Measurements from ENCODE around the gene B3GNT7. TPM values are rescaled to one million over a fixed set of nuclear protein-coding genes. Genes with fewer than 3 reads are reported as not detected.
"Not testable (repeated sequence)": the region's sequence is repeated elsewhere in the genome, so short reads cannot be mapped to it uniquely, and the experiment has no call there.

The B3GNT7 gene
- total RNA-seq, 1 donor from 2014 or later = 0.79 TPM

- Mint-ChIP-seq H3K9me3 (peaks cover 5% of the 10 kb centered on the region), H3K27me3 (ENCODE audit: low read depth) (no peaks in the 10 kb centered on the region), H3K27ac (ENCODE audit: unreplicated experiment) (no peak overlapping the region), H3K4me3 (no peak overlapping the region), H3K36me3 (ENCODE audit: low read depth) (no peaks in the 10 kb centered on the region), H3K4me1 (peaks cover 4% of the 10 kb centered on the region)
- no peak for DNase-seq (ENCODE audit: low read depth, low spot score)
- no peak for TF ChIP-seq CTCF (conservative IDR thresholded peaks at IDR 0.05)
Observed at GRCh38 chr2:231425811-231426703, 30.5 kb downstream of the B3GNT7 start.

DNA sequence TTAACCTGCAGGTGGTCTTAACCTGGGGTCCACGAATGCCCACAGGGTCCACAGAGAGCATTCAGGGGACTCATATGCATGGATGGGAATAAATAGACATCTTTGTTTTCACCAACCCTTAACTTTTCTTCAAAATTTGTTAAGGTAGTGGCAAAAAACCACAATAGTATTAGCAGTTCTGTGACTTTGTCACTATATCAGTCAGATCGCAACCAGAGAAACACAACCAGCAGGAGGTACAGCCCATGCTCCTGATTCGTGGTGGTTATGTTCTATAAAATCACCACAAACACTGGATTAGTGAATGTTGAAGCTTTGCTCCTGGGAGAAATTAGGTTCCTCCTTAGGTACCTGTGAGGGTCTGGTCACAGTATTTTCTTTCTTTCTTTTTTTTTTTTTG is 31.6 kb downstream of the B3GNT7 start:
- no peak for DNase-seq (ENCODE audit: low read depth, low spot score)
- Mint-ChIP-seq H3K36me3 (ENCODE audit: low read depth) (no peaks in the 10 kb centered on the region), H3K9me3 (peaks cover 5% of the 10 kb centered on the region), H3K27me3 (ENCODE audit: low read depth) (no peaks in the 10 kb centered on the region), H3K4me3 (no peak overlapping the region), H3K4me1 (peaks cover 4% of the 10 kb centered on the region), H3K27ac (ENCODE audit: unreplicated experiment) (no peak overlapping the region)
- TF ChIP-seq CTCF (conservative IDR thresholded peaks at IDR 0.05) = no peak

- peaks cover 5% of the 10 kb centered on the region for H3K9me3 Mint-ChIP-seq
- no peaks in the 10 kb centered on the region for H3K36me3 Mint-ChIP-seq (ENCODE audit: low read depth)
- no peak for TF ChIP-seq CTCF (conservative IDR thresholded peaks at IDR 0.05)
- no peak overlapping the region for H3K4me3 Mint-ChIP-seq
- H3K4me1 Mint-ChIP-seq = peaks cover 4% of the 10 kb centered on the region
- no peak for DNase-seq (ENCODE audit: low read depth, low spot score)
- no peaks in the 10 kb centered on the region for H3K27me3 Mint-ChIP-seq (ENCODE audit: low read depth)
- no peak overlapping the region for H3K27ac Mint-ChIP-seq (ENCODE audit: unreplicated experiment)
Observed at GRCh38 chr2:231429152-231429551, 33.6 kb downstream of the B3GNT7 start.

DNA sequence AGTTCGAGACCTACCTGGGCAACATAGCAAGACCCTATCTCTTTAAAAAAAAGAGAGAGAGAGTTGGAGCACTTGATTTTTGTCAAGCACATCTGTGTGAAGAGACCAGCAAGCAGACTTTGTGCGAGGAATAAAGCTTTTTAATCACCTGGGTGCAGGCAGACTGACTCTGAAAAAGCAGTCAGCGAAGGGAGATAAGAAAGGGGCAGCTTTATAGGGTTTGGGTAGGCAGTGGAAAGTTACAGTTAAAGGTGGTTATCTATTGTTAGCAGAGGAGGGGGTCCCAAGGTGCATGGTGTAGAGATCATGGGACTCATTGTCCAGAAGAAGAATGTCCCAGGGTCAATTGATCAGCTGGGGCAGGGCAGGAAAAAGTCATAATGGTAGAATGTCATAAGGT is 34.4 kb downstream of the B3GNT7 start:
- Mint-ChIP-seq H3K36me3 (ENCODE audit: low read depth) (no peaks in the 10 kb centered on the region), H3K4me1 (peaks cover 4% of the 10 kb centered on the region), H3K4me3 (no peak overlapping the region), H3K27me3 (ENCODE audit: low read depth) (no peaks in the 10 kb centered on the region), H3K9me3 (peaks cover 5% of the 10 kb centered on the region), H3K27ac (ENCODE audit: unreplicated experiment) (no peak overlapping the region)
- DNase-seq (ENCODE audit: low read depth, low spot score) = no peak
- TF ChIP-seq CTCF (conservative IDR thresholded peaks at IDR 0.05) = no peak

DNA sequence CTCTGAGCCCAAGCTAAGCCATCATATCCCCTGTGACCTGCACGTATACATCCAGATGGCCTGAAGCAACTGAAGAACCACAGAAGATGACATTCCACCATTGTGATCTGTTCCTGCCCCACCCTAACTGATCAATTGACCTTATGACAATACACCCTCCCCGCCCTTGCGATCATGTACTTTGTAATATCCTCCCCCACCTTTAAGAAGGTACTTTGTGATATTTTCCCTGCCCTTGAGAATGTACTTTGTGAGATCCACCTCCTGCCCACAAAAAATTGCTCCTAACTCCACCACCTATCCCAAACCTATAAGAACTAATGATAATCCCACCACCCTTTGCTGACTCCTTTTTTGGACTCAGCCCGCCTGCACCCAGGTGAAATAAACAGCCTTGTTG is 34.9 kb downstream of the B3GNT7 start:
- DNase-seq (ENCODE audit: low read depth, low spot score); H3K36me3 Mint-ChIP-seq (ENCODE audit: low read depth); H3K9me3 Mint-ChIP-seq; H3K27me3 Mint-ChIP-seq (ENCODE audit: low read depth); H3K4me3 Mint-ChIP-seq; H3K4me1 Mint-ChIP-seq; H3K27ac Mint-ChIP-seq (ENCODE audit: unreplicated experiment): not testable (repeated sequence)

DNA sequence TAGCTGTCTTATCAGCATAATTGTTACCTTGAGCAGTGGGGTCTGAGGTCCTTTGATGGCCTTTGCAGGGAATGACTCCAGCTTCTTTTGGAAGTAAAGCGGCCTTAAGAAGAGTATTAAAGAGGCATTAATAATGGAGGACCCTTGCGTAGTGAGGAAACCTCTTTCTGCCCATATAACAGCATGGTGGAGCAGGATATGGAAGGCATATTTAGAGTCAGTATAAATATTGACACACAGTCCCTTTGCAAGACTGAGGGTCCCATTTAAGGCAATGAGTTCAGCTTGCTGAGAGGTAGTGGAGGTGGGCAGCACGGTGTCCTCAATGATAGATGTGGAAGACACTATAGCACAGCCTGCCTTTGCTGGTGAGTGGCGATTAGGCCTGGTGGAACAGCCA is 36.1 kb downstream of the B3GNT7 start:
- no peak for DNase-seq (ENCODE audit: low read depth, low spot score)
- Mint-ChIP-seq H3K36me3 (ENCODE audit: low read depth) (no peaks in the 10 kb centered on the region), H3K9me3 (peaks cover 7% of the 10 kb centered on the region), H3K4me1 (peaks cover 4% of the 10 kb centered on the region), H3K4me3 (no peak overlapping the region), H3K27me3 (ENCODE audit: low read depth) (no peaks in the 10 kb centered on the region), H3K27ac (ENCODE audit: unreplicated experiment) (no peak overlapping the region)
- TF ChIP-seq CTCF (conservative IDR thresholded peaks at IDR 0.05) = no peak
